GM21528 (cell line): ENCODE data around the gene GXYLT2.
A peak's percentile ranks its signal among the peaks of the same experiment; 100 is the strongest.
"Not testable (repeated sequence)": the region's sequence is repeated elsewhere in the genome, so short reads cannot be mapped to it uniquely, and the experiment has no call there.

Experiments used
- ATAC-seq: cut with Tn5 transposase; IDR thresholded peaks from one replicate; pipeline ENCODE4 v1.9.1; 2021; ENCODE audit warnings: mild to moderate bottlenecking, moderate library complexity; ENCODE audit not compliant: unreplicated experiment, low FRiP score

Gene GXYLT2

GRCh38 chr3:72972706-72973030, 84.8 kb downstream of the GXYLT2 start:
- no peak for ATAC-seq

DNA sequence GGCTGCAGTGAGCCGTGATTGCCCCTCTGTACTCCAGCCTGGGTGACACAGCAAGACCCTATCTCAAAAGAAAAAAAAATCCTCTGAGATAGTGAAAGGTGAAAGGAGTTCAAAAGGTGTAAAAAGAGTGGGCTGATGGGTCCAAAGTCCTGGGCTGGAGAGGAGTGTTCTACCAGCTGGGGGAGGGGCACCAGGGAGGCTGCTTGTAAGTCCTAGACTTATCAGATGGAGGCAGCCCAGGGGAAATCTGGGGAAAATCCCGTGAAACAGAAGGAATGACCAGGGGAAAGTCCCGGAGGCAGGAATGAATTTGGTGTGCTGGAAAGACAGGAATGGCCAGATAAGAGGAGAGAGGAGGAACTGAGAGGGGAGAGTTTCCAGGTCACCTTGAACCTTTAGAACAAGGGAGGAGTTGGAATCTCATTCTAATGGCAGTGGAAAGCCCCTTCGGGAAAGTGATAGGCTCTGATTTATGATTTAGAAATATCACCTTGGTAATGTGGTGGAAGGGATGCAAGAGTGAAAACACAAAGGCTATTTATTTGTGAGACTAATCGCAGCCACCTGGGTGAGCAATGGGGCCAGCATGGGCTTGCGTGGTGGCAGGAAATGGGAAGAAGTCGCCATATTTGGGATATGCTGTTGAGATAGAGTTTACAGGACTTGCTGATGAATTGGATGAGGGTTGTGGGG, 85.3 kb downstream of the GXYLT2 start:
- ATAC-seq: no peak

DNA sequence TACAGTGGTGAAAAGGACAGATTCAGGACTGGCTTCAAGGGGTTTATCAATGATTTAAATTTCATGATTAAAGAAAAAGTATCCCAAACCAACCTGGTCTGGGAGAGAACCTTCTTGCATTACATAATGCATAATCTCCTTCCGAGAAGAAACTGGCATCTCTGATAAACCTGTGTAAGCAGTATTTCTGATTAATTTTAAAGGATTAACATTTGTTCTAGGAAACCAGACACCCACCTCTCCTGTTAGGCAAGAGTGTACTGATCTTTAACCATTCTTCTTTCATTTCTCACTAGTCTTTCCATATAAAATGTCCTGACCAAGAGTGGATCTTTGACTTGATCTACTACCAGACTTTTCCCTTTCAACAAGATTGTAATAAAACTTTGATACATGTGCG, 85.9 kb downstream of the GXYLT2 start:
- no peak for ATAC-seq

GRCh38 chr3:72974956-72975355, 87.1 kb downstream of the GXYLT2 start:
- no peak for ATAC-seq

DNA sequence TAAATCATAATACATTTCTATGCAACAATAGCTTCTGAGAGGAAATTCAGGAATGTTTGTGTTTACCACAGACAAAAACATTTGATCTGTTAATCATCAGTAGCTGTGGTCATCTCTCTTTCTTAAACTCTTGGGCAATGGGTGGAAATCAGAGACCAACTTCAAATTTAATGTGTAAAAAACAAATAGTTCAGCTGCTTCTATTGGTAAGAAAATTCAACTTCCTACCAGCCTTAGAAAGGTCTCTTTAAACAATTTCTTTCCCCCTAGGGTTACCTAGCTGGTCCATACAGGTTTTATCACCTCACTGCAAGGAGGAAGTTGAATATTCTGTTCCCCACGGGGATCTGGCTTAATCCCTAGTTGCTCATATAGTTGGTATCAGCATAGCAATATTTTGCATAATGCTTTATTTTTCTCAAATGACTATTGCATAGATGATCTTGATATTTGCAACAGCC, 88.5 kb downstream of the GXYLT2 start:
- ATAC-seq: no peak

DNA sequence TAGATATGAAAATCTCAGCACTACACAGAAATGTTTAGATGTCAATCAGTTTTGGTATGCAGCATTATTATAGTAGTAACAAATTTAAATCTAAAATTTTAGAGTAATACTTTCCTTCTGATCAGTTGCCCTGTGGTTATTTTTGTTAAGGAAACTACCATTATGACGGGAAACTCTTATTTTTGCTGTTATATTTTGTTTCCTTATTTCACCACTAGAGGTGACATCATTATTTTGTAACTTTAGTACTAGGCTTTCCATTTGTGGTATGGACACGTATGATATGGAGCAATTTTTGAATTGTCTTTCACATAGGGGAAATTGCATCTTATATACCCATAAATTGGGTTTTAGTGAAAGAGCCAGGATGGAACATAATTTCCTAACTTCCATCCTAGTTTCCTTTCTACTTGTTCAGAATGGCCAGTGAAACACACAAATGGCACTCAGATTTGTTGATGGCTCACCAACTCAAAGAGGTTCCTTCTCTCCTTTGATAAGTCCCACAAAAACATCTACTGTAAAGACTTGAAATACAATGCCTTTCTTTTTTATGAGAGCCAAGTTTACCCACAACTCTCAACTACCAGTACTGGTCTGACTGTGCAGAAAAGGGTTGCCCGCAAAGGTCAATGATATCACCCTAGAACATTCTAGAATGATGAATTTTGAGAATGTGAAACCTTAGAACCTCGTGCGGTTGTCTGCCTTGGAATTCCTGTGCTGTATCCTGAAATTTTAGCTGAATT, 89.4 kb downstream of the GXYLT2 start:
- ATAC-seq: no peak

DNA sequence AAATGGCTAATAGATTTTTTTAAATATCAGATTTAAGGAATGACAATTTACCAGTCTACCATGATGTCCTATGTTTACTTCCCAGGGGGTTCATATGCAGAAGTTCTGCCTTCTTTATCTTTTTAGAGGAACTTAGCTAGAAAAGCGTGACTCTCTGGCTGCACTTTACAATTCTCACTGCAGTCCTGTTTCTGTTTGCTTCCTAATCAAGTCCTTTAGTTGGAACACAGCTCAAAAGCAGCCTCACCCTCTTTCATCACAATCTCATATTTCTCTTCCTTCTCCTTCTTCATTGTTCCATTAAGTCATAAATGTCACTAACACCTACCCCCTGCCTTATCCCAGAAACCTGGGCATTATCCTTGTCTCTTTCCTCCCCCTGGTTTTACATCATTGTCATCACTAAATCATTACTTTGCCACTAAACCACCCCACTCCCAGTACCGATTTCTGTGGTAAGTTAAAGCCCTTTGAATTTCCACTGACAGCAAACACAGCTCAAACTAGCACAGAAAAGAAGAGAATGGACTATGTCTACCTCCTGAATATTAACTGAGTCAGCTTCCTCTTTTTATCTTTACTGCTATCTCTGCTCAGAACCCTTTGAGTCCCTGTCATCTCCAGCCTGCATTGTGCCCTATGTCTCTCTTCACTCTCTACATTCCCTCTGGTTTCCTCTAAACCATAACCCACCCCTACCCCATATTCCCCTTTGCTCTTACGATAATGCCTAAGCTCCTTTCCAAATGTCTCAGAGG, 94.9 kb downstream of the GXYLT2 start:
- ATAC-seq: no peak

DNA sequence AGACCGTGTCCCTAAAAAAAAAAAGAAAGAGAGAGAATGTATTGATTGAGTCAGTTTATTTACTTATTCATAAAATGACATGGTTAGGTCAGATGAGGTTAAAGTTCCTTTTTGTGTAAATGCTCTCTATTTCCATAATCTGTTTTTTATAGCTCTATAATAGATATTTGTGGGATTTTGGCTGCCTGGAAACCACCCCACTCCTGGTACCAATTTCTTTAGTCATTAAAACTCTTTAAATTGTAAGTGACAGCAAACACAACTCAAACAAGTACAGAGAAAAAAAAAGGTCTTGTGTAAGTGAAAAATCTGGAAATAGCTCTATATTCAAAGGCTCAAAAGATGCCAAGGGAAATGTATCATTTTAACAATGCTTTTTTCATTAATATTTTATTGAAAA, 97.7 kb downstream of the GXYLT2 start:
- ATAC-seq: no peak

DNA sequence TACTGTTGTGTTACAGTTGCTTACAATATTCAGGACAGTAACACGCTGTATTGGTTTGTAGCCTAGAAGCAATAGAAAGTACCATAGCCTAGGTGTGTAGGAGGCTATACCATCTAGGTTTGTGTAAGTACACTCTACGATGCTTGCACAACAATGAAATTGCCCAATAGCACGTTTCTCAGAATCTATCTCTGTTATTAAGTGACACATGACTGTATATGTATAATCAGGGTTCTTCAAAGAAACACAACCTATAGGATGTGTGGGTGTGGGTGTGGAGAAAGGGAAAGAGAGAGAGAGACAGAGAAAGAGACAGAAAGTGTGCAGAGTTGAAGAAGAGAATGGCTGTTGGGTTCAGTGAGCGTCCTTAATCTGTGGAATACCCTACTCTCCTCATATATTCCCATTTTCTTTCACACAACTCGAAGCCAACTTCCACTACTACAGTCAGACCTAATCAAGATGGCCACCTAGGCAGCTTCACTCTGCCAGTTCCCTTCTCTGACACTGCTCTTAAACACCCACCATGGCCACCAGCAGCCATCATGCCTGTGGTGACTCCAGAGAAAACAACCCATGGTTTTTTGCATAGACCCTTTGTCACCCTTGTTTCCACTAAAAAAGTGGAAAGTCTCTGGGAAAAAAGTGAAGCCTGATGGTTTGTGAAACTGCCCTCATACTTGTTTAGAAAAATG, 103.0 kb downstream of the GXYLT2 start:
- no peak for ATAC-seq

GRCh38 chr3:72991522-72991921, 103.7 kb downstream of the GXYLT2 start:
- ATAC-seq: no peak

GRCh38 chr3:72993391-72993790, 105.5 kb downstream of the GXYLT2 start:
- no peak for ATAC-seq

GRCh38 chr3:72995337-72995736, 107.5 kb downstream of the GXYLT2 start:
- ATAC-seq: no peak

DNA sequence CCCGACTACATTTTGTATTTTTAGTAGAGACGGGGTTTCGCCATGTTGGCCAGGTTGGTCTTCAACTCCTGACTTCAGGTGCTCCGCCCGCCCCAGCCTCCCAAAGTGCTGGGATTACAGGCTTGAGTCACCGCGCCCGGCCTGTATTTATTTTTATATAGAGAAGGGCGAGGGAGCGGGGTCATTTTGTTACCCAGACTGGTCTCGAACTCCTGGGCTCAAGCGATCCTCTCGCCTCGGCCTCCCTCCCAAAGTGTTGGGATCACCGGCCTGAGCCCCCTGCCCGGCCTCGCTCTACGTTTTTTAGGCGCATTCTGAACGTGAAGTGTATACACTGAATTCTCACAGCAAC, 108.3 kb downstream of the GXYLT2 start:
- ATAC-seq: no peak

- peak; percentile 83 for ATAC-seq
These were observed 108.9 kb downstream of the GXYLT2 start, which contains the start of gene PPP4R2 for GRCh38 chr3:72996473-72997333. PPP4R2 (plus strand) TSS chr3:72996811; CDS start chr3:72997038, 227 bp downstream.

DNA sequence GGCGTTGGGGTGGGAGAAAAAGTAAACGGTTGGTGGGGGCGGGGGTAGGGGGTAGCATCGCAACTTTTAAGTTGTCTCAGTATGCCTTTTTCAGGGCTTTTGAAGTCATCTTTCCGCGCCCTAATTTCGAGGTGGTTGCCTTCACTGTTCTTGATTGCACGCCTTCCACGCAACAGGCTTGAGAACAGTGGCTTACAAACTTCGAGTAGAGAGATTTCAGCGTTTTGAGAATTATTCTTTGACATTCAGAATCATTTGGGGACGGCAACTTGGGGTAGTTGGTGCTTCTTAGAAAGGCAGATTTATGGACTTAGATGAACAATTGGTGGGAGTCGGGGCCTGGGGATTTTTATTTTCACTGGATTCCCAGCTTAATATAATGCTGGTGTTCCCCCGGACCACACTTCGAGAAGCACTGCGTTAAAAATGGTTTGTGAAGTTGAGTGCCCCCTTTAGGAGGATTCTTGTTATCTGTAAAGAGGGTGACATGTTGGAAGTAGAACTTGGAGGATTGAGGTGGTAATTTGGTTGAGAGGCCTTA, 109.6 kb downstream of the GXYLT2 start:
- ATAC-seq: peak; percentile 3

DNA sequence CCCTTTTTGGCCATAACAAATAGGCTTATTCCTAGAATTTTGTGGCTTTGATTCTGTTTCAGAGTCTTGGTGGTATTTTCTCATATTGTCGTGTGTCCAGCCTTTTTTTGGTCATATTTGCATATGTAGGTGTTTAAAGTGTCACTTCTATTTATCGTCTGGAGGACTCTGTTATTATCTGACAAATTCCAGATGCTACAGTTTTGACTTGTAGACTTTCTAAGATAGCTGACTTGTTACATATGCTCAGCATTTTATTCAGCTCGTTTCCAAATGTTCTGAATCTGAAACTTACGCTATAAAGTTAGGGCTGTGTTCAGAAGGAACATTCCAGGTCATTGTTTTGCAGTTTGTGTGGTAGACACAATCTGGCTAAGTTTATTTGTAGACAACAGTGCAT, 110.6 kb downstream of the GXYLT2 start:
- no peak for ATAC-seq

GRCh38 chr3:72999951-73000350, 112.1 kb downstream of the GXYLT2 start:
- no peak for ATAC-seq

DNA sequence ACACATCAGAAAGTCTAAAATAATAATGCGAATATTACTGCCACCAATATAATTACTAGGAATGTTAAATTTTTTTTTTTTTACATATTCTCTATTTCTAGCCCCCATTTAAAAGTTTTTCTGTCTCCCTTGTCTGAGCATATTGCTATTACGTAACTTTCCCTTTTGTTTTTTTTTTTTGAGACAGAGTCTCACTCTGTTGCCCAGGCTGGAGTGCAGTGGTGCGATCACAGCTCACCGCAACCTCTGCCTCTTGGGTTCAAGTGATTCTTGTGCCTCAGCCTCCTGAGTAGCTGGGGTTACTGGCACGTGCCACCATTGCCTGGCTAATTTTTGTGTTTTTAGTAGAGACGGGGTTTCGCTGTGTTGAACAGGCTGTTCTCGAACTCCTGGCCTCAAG, 115.2 kb downstream of the GXYLT2 start:
- ATAC-seq: not testable (repeated sequence)

- ATAC-seq: no peak
These were observed 116.5 kb downstream of the GXYLT2 start for GRCh38 chr3:73004316-73004715.
